ENCODE measurements around the gene NF2.

Gene NF2

DNA sequence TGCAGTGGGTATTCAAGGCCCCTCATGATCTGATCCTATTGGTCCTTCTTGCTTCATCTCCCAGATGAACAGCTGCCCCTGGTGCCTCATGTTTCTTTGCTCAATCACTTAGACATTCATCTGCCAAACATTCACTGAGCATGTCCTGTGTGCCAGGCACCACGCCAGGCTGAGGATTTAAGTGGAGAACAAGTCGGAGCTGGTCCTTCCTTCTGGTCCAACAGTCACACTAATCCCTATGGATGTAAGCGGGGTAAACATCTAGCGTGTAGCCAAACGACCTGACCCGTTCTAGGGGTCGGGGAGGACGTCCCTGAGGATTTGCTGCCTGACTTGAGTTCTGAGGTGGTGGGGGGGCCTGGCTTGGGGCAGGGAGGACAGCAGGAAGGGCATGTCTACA lies 141.5 kb downstream of the NF2 start:
- H3K4me3 ChIP-seq (ENCODE audit: control insufficient read depth, low read depth, low read length) = no peak overlapping the region
- TF ChIP-seq, protein P1, sequence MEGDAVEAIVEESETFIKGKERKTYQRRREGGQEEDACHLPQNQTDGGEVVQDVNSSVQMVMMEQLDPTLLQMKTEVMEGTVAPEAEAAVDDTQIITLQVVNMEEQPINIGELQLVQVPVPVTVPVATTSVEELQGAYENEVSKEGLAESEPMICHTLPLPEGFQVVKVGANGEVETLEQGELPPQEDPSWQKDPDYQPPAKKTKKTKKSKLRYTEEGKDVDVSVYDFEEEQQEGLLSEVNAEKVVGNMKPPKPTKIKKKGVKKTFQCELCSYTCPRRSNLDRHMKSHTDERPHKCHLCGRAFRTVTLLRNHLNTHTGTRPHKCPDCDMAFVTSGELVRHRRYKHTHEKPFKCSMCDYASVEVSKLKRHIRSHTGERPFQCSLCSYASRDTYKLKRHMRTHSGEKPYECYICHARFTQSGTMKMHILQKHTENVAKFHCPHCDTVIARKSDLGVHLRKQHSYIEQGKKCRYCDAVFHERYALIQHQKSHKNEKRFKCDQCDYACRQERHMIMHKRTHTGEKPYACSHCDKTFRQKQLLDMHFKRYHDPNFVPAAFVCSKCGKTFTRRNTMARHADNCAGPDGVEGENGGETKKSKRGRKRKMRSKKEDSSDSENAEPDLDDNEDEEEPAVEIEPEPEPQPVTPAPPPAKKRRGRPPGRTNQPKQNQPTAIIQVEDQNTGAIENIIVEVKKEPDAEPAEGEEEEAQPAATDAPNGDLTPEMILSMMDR (conservative IDR thresholded peaks at IDR 0.05; ENCODE audit: control insufficient read depth, insufficient read depth, low read depth, low read length) = no peak
- DNase-seq (ENCODE audit: low read depth) = peak; percentile 70

DNA sequence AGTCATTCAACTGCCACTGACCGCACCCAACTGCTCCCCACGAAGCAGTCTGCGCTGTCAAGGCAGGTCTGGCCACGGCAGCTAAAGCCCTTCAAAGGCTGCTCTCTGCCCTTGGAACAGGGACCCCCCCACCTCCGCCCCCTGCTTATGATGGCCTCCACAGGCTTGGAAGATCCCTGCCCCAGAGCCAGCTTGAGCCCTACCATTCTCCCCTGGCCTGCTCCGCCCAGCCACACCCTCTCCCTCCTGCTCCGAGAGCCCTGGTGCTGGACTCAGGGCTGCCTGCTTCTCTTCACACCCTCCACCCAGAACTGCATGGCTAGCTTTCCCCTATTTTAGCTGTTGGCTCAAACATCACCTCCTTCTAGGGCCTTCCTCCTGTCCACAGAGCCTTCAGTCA lies 144.4 kb downstream of the NF2 start:
- TF ChIP-seq, protein P1 (conservative IDR thresholded peaks at IDR 0.05; ENCODE audit: control insufficient read depth, insufficient read depth, low read depth, low read length) = no peak
- H3K4me3 ChIP-seq (ENCODE audit: control insufficient read depth, low read depth, low read length) = no peak overlapping the region
- no peak for DNase-seq (ENCODE audit: low read depth)
